ENCODE measurements around the gene TNIK. TPM values are rescaled to one million over a fixed set of nuclear protein-coding genes. Genes with fewer than 3 reads are reported as not detected.

The TNIK gene
- polyA plus RNA-seq, 1 donor from 2014 or later: 19.3 TPM

- no peaks in the 10 kb centered on the region for H3K9me3 ChIP-seq (ENCODE audit: low read length)
- H3K4me2 ChIP-seq (ENCODE audit: low read length): no peak overlapping the region
- H3F3A ChIP-seq (ENCODE audit: insufficient read depth, low read length, poor library complexity, severe bottlenecking): no peaks in the 10 kb centered on the region
- TF ChIP-seq EP300 (conservative IDR thresholded peaks at IDR 0.05; ENCODE audit: poor library complexity, severe bottlenecking) (no peak), CTCF (IDR thresholded peaks at IDR 0.05; ENCODE audit: poor library complexity, severe bottlenecking) (no peak), MXI1 (conservative IDR thresholded peaks at IDR 0.05; ENCODE audit: poor library complexity, severe bottlenecking) (no peak), EZH2 (IDR thresholded peaks at IDR 0.05; ENCODE audit: borderline replicate concordance, insufficient read depth, low read length, poor library complexity, severe bottlenecking) (no peak), RAD21 (conservative IDR thresholded peaks at IDR 0.05) (no peak)
- H3K9ac ChIP-seq (ENCODE audit: low read length): no peak overlapping the region
- no peaks in the 10 kb centered on the region for H3K79me2 ChIP-seq (replicated peaks; ENCODE audit: insufficient read depth, low read length)
- H3K9me2 ChIP-seq (ENCODE audit: insufficient read depth, low read length): no peaks in the 10 kb centered on the region
- no peak overlapping the region for H2AFZ ChIP-seq (ENCODE audit: low read depth, low read length)
- H3K27me3 ChIP-seq (ENCODE audit: insufficient read depth, low read depth, low read length): peaks cover 18% of the 10 kb centered on the region
- peaks cover 7% of the 10 kb centered on the region for H3K36me3 ChIP-seq (ENCODE audit: insufficient read depth, low read length)
- H4K20me1 ChIP-seq (ENCODE audit: insufficient read depth): no peaks in the 10 kb centered on the region
- H3K27ac ChIP-seq (ENCODE audit: low read length): no peak overlapping the region
- no peak overlapping the region for H3K4me3 ChIP-seq (ENCODE audit: low read length)
Measured at GRCh38 chr3:171181907-171182690, 278.1 kb downstream of the TNIK start.

GRCh38 chr3:171178714-171179113 is 281.5 kb downstream of the TNIK start:
- peaks cover 16% of the 10 kb centered on the region for H3K27me3 ChIP-seq (ENCODE audit: insufficient read depth, low read depth, low read length)
- no peaks in the 10 kb centered on the region for H3K9me2 ChIP-seq (ENCODE audit: insufficient read depth, low read length)

More at GRCh38 chr3:171178714-171179113, 281.5 kb downstream of the TNIK start:
- Histone ChIP-seq H3K27ac (ENCODE audit: low read length) (no peak overlapping the region), H3K79me2 (replicated peaks; ENCODE audit: insufficient read depth, low read length) (no peaks in the 10 kb centered on the region), H3K36me3 (ENCODE audit: insufficient read depth, low read length) (peaks cover 7% of the 10 kb centered on the region), H4K20me1 (ENCODE audit: insufficient read depth) (no peaks in the 10 kb centered on the region), H3F3A (ENCODE audit: insufficient read depth, low read length, poor library complexity, severe bottlenecking) (peaks cover 4% of the 10 kb centered on the region), H3K4me3 (ENCODE audit: low read length) (no peak overlapping the region), H3K4me2 (ENCODE audit: low read length) (no peak overlapping the region), H2AFZ (ENCODE audit: low read depth, low read length) (no peak overlapping the region), H3K9me3 (ENCODE audit: low read length) (no peaks in the 10 kb centered on the region), H3K9ac (ENCODE audit: low read length) (no peak overlapping the region)
- TF ChIP-seq REST (IDR thresholded peaks at IDR 0.05; ENCODE audit: borderline replicate concordance) (no peak), TAF1 (IDR thresholded peaks at IDR 0.05; ENCODE audit: low read depth) (no peak), SMC3 (conservative IDR thresholded peaks at IDR 0.05; ENCODE audit: poor library complexity) (no peak), MXI1 (conservative IDR thresholded peaks at IDR 0.05; ENCODE audit: poor library complexity, severe bottlenecking) (no peak), RAD21 (conservative IDR thresholded peaks at IDR 0.05) (no peak), POLR2AphosphoS5 (IDR thresholded peaks at IDR 0.05) (no peak), EZH2 (IDR thresholded peaks at IDR 0.05; ENCODE audit: borderline replicate concordance, insufficient read depth, low read length, poor library complexity, severe bottlenecking) (no peak), CTCF (IDR thresholded peaks at IDR 0.05; ENCODE audit: poor library complexity, severe bottlenecking) (no peak), EP300 (conservative IDR thresholded peaks at IDR 0.05; ENCODE audit: poor library complexity, severe bottlenecking) (no peak)
